ENCODE data around the gene WDR33. TPM values are rescaled to one million over a fixed set of nuclear protein-coding genes. Genes with fewer than 3 reads are reported as not detected.
"Not testable (repeated sequence)": the region's sequence is repeated elsewhere in the genome, so short reads cannot be mapped to it uniquely, and the experiment has no call there.

Gene WDR33
- total RNA-seq, 1 donor, result 25.7 TPM

DNA sequence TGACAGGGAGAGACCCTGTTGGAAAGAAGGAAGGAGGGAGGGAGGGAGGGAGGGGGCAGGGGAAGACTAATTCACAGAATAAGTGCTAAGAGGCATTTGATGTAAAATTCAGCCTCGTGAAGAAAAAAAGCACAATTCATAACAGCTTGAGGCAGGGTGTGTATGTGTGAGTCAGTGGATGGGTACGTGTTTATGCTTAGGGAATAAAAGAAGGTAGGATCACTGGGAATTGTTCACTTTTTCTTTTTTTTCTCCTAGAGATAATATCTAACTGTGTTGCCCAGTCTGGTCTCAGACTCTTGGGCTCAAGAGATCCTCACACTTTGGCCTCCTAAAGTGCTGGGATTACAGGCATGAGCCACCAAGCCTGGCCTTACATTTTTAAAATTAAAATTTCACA, 39.2 kb downstream of the WDR33 start:
- peaks cover 77% of the 10 kb centered on the region for H3K79me2 ChIP-seq (ENCODE audit: insufficient read depth, low read length)
- H4K20me1 ChIP-seq (ENCODE audit: insufficient read depth, low read length), result peaks cover 21% of the 10 kb centered on the region
- H3K27me3 ChIP-seq (ENCODE audit: insufficient read depth, low read length), result no peaks in the 10 kb centered on the region
- H2AFZ ChIP-seq (ENCODE audit: low read length), result no peak overlapping the region
- no peak overlapping the region for H3K4me3 ChIP-seq (ENCODE audit: insufficient read depth, low read length)
- peak; percentile 82 for DNase-seq (ENCODE audit: insufficient read length, low spot score, missing footprints)
- H3K4me1 ChIP-seq (ENCODE audit: insufficient read depth, low read length), result peaks cover 17% of the 10 kb centered on the region
- no peaks in the 10 kb centered on the region for H3K9me3 ChIP-seq (ENCODE audit: low read depth, low read length)
- H3K4me2 ChIP-seq (ENCODE audit: insufficient read depth, low read length), result peak overlapping the region; percentile 47
- H3K36me3 ChIP-seq (ENCODE audit: insufficient read depth, low read length), result peaks cover 21% of the 10 kb centered on the region
- TF ChIP-seq, protein P1, sequence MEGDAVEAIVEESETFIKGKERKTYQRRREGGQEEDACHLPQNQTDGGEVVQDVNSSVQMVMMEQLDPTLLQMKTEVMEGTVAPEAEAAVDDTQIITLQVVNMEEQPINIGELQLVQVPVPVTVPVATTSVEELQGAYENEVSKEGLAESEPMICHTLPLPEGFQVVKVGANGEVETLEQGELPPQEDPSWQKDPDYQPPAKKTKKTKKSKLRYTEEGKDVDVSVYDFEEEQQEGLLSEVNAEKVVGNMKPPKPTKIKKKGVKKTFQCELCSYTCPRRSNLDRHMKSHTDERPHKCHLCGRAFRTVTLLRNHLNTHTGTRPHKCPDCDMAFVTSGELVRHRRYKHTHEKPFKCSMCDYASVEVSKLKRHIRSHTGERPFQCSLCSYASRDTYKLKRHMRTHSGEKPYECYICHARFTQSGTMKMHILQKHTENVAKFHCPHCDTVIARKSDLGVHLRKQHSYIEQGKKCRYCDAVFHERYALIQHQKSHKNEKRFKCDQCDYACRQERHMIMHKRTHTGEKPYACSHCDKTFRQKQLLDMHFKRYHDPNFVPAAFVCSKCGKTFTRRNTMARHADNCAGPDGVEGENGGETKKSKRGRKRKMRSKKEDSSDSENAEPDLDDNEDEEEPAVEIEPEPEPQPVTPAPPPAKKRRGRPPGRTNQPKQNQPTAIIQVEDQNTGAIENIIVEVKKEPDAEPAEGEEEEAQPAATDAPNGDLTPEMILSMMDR (IDR thresholded peaks at IDR 0.05; ENCODE audit: extremely low read depth, low read depth, low read length), result no peak
- peak overlapping the region; percentile 91 for H3K27ac ChIP-seq (ENCODE audit: low read depth, low read length)

DNA sequence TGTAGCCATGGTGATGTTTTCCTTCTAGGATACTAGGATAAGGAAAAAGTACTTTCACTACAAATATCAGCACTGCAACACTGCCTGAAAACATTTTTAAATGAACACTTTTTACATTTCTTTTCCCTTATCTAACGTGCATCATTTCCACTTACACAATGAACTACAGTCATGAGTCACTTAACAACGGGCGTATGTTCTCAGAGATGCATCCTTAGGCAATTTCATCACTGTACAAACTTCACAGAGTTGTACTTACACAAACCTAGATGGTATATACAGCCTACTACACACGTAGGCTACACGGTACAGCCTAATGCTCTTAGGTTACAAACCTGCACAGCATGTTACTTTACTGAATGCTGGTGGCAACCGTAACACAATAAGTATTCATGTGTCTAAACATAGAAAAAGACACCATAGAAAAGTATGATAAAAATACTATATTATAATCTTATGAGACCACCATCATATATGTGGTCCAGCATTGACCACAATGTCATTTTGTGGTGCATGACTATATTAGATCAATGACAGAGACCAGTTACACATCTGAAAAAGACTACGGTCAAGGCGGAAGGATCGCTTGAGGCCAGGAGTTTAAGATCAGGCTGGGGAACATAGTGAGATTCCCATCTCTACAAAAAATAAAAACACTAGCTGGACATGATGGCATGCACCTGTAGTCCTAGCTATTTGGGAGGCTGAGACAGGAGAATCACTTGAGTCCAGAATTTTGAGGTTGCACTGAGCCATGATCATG, 39.8 kb downstream of the WDR33 start:
- peak overlapping the region; percentile 47 for H3K4me2 ChIP-seq (ENCODE audit: insufficient read depth, low read length)
- peak; percentile 94 for DNase-seq (ENCODE audit: insufficient read length, low spot score, missing footprints)
- peaks cover 15% of the 10 kb centered on the region for H4K20me1 ChIP-seq (ENCODE audit: insufficient read depth, low read length)
- no peaks in the 10 kb centered on the region for H3K27me3 ChIP-seq (ENCODE audit: insufficient read depth, low read length)
- no peak overlapping the region for H3K4me3 ChIP-seq (ENCODE audit: insufficient read depth, low read length)
- H2AFZ ChIP-seq (ENCODE audit: low read length), result no peak overlapping the region
- H3K4me1 ChIP-seq (ENCODE audit: insufficient read depth, low read length), result peaks cover 14% of the 10 kb centered on the region
- H3K27ac ChIP-seq (ENCODE audit: low read depth, low read length), result peak overlapping the region; percentile 91
- H3K9me3 ChIP-seq (ENCODE audit: low read depth, low read length), result no peaks in the 10 kb centered on the region
- peaks cover 23% of the 10 kb centered on the region for H3K36me3 ChIP-seq (ENCODE audit: insufficient read depth, low read length)
- TF ChIP-seq, protein P1 (IDR thresholded peaks at IDR 0.05; ENCODE audit: extremely low read depth, low read depth, low read length), result no peak
- peaks cover 71% of the 10 kb centered on the region for H3K79me2 ChIP-seq (ENCODE audit: insufficient read depth, low read length)

DNA sequence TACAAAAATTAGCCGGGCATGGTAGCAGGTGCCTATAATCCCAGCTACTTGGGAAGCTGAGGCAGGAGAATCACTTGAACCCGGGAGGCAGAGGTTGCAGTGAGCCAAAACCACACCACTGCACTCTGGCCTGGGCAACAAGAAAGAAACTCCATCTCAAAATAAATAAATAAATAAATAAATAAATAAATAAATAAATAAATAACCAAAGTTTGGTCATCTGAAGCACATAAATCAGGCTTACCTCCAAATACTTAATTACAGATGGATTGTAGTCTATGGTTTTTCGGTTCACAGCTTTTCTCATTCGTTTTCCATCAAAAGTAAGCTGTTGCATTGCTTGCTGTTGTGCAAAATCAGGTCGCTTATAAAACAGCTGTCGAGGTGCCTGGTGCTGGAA, 40.4 kb downstream of the WDR33 start:
- H3K27me3 ChIP-seq (ENCODE audit: insufficient read depth, low read length); H4K20me1 ChIP-seq (ENCODE audit: insufficient read depth, low read length): not testable (repeated sequence)
- H3K4me2 ChIP-seq (ENCODE audit: insufficient read depth, low read length), result peak overlapping the region; percentile 47

DNA sequence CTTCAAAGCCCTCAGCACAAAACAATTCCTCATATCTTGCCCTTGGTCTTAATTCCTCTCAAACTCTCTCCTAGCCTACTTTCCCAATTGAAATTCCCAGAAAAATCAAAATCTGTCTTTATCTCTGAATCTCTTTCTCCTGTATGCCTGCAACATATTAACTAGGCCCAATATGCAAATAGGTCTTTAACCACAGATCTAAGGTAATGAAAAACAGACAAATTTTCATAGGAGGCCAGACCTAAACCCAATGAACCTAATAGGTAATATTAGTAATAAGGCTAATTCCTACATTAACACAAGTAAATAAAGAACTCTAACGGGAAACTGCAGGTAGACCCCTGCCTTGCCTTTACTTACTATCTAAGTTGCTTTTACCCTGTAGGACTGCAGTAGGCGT, 41.4 kb downstream of the WDR33 start:
- Histone ChIP-seq H2AFZ (ENCODE audit: low read length) (no peak overlapping the region), H4K20me1 (ENCODE audit: insufficient read depth, low read length) (peaks cover 10% of the 10 kb centered on the region), H3K27me3 (ENCODE audit: insufficient read depth, low read length) (no peaks in the 10 kb centered on the region), H3K4me1 (ENCODE audit: insufficient read depth, low read length) (peaks cover 11% of the 10 kb centered on the region), H3K4me2 (ENCODE audit: insufficient read depth, low read length) (no peak overlapping the region), H3K27ac (ENCODE audit: low read depth, low read length) (peak overlapping the region; percentile 38), H3K9me3 (ENCODE audit: low read depth, low read length) (no peaks in the 10 kb centered on the region), H3K36me3 (ENCODE audit: insufficient read depth, low read length) (peaks cover 33% of the 10 kb centered on the region), H3K4me3 (ENCODE audit: insufficient read depth, low read length) (no peak overlapping the region), H3K79me2 (ENCODE audit: insufficient read depth, low read length) (peaks cover 56% of the 10 kb centered on the region)
- TF ChIP-seq, protein P1 (IDR thresholded peaks at IDR 0.05; ENCODE audit: extremely low read depth, low read depth, low read length), result no peak
- no peak for DNase-seq (ENCODE audit: insufficient read length, low spot score, missing footprints)

More for the DNA sequence above, 40.4 kb downstream of the WDR33 start:
- not testable (repeated sequence) for H3K9me3 ChIP-seq (ENCODE audit: low read depth, low read length); H2AFZ ChIP-seq (ENCODE audit: low read length); DNase-seq (ENCODE audit: insufficient read length, low spot score, missing footprints); H3K4me3 ChIP-seq (ENCODE audit: insufficient read depth, low read length)
- Histone ChIP-seq H3K79me2 (ENCODE audit: insufficient read depth, low read length) (peaks cover 65% of the 10 kb centered on the region), H3K36me3 (ENCODE audit: insufficient read depth, low read length) (peaks cover 24% of the 10 kb centered on the region), H3K4me1 (ENCODE audit: insufficient read depth, low read length) (peaks cover 11% of the 10 kb centered on the region), H3K27ac (ENCODE audit: low read depth, low read length) (peak overlapping the region; percentile 91)

Measured in osteoblast (primary cell).